IPS DF 4.7 (cell line): Measurements from ENCODE around the gene KCNH6.
A peak's percentile ranks its signal among the peaks of the same experiment; 100 is the strongest.

Experiments used
- DNase-seq: peaks from one replicate; pipeline ENCODE4 v3.0.0-alpha.2; 2013; ENCODE audit warnings: low spot score; ENCODE audit errors: extremely low read depth

KCNH6 gene

GRCh38 chr17:63523253-63523855 lies at the start of gene KCNH6:
TSS of gene KCNH6 (plus strand) at chr17:63523358. CDS start at chr17:63523414, 56 bp downstream.
- DNase-seq = no peak

- no peak for DNase-seq
Measured at GRCh38 chr17:63474174-63474573, 49.0 kb upstream of the KCNH6 start.

- no peak for DNase-seq
Measured at GRCh38 chr17:63474586-63475460, 48.3 kb upstream of the KCNH6 start.

GRCh38 chr17:63475491-63476412 lies 47.4 kb upstream of the KCNH6 start:
- DNase-seq = no peak

- DNase-seq = no peak
Measured at GRCh38 chr17:63476459-63476853, 46.7 kb upstream of the KCNH6 start.

- DNase-seq = no peak
Measured at GRCh38 chr17:63476854-63477479, 46.2 kb upstream of the KCNH6 start, which contains the start of gene ACE. TSS of gene ACE (plus strand) at chr17:63477061. CDS start at chr17:63477095, 34 bp downstream.

GRCh38 chr17:63477480-63478440 lies 45.4 kb upstream of the KCNH6 start:
- no peak for DNase-seq

GRCh38 chr17:63478814-63479494 lies 44.2 kb upstream of the KCNH6 start:
- DNase-seq = peak; percentile 60

GRCh38 chr17:63479495-63480184 lies 43.5 kb upstream of the KCNH6 start:
- no peak for DNase-seq

GRCh38 chr17:63480192-63480784 lies 42.9 kb upstream of the KCNH6 start:
- DNase-seq = no peak

- DNase-seq = no peak
Measured at GRCh38 chr17:63480826-63481487, 42.2 kb upstream of the KCNH6 start.

GRCh38 chr17:63481488-63481870 lies 41.7 kb upstream of the KCNH6 start:
- DNase-seq = no peak

GRCh38 chr17:63482509-63482908 lies 40.6 kb upstream of the KCNH6 start:
- DNase-seq = no peak

- DNase-seq = no peak
Measured at GRCh38 chr17:63483038-63483437, 40.1 kb upstream of the KCNH6 start.

GRCh38 chr17:63483655-63484575 lies 39.2 kb upstream of the KCNH6 start:
- no peak for DNase-seq

- DNase-seq = no peak
Measured at GRCh38 chr17:63486317-63487013, 36.7 kb upstream of the KCNH6 start.
